ENCODE measurements around the gene MCTP2. TPM values are rescaled to one million over a fixed set of nuclear protein-coding genes. Genes with fewer than 3 reads are reported as not detected.

Gene MCTP2
- total RNA-seq, 1 experiment from 2014 or later, result 1.3 TPM

DNA sequence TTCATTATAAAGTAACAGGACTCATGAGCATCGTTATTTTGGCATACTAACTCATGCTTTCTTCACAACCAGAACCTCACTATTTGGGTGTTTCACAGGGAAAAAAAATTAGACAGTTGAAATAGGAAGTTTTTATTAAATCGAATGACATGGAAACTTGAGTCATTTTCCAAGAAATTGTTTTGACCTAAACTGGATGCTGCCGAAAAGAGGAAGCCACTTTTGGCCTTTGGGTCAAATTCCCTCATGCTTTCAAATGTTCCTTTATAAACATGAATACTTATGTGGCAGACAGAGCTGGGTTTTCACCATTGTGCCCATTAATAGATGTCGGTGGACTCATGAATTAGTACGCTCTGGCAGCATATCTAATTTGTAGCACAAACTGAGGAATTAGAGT, 224.9 kb downstream of the MCTP2 start:
- H4K91ac ChIP-seq (ENCODE audit: insufficient read length, low read depth, low read length), result no peak overlapping the region
- TF ChIP-seq, protein P1, sequence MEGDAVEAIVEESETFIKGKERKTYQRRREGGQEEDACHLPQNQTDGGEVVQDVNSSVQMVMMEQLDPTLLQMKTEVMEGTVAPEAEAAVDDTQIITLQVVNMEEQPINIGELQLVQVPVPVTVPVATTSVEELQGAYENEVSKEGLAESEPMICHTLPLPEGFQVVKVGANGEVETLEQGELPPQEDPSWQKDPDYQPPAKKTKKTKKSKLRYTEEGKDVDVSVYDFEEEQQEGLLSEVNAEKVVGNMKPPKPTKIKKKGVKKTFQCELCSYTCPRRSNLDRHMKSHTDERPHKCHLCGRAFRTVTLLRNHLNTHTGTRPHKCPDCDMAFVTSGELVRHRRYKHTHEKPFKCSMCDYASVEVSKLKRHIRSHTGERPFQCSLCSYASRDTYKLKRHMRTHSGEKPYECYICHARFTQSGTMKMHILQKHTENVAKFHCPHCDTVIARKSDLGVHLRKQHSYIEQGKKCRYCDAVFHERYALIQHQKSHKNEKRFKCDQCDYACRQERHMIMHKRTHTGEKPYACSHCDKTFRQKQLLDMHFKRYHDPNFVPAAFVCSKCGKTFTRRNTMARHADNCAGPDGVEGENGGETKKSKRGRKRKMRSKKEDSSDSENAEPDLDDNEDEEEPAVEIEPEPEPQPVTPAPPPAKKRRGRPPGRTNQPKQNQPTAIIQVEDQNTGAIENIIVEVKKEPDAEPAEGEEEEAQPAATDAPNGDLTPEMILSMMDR (conservative IDR thresholded peaks at IDR 0.05), result no peak
- H3K18ac ChIP-seq (ENCODE audit: insufficient read length, low read depth, low read length), result no peak overlapping the region
- Mint-ChIP-seq H3K9me3 (no peaks in the 10 kb centered on the region), H3K36me3 (ENCODE audit: insufficient read depth in 1 of 3, low read depth in 3 of 3) (no peaks in the 10 kb centered on the region), H3K4me3 (no peak overlapping the region), H3K27ac (no peak overlapping the region), H3K4me1 (peaks cover 5 to 6% of the 10 kb centered on the region in 2 experiments), H3K27me3 (ENCODE audit: low read depth) (no peaks in the 10 kb centered on the region)
- no peak overlapping the region for H2AK5ac ChIP-seq (ENCODE audit: insufficient read length, low read length)
- H3K4me2 ChIP-seq (ENCODE audit: insufficient read depth, insufficient read length, low read length), result no peak overlapping the region
- no peaks in the 10 kb centered on the region for H3K79me1 ChIP-seq (ENCODE audit: insufficient read depth, low read depth, low read length, poor library complexity, severe bottlenecking)
- H2BK5ac ChIP-seq (ENCODE audit: insufficient read length, low read length), result no peak overlapping the region
- H2BK120ac ChIP-seq (ENCODE audit: low read depth, low read length, poor library complexity, severe bottlenecking), result no peak overlapping the region
- no peaks in the 10 kb centered on the region for H3K23me2 ChIP-seq (ENCODE audit: insufficient read length, low read depth, low read length, poor library complexity, severe bottlenecking)
- no peak overlapping the region for H3K9ac ChIP-seq (ENCODE audit: extremely low read depth, insufficient read length, low read length)
- H3K27me3 ChIP-seq (ENCODE audit: insufficient read depth, low read length), result no peaks in the 10 kb centered on the region
- H2AFZ ChIP-seq (ENCODE audit: low read length), result no peak overlapping the region
- WGBS (ENCODE audit: extremely low coverage, insufficient read length, low lambda C conversion rate), result no CpG with 5 or more reads among the region's 5 CpGs
- H3K4me1 ChIP-seq (ENCODE audit: insufficient read depth, low read length), result peaks cover 4% of the 10 kb centered on the region; the same call in 1 of the 2 replicates
- no peak overlapping the region for H4K8ac ChIP-seq (replicated peaks; ENCODE audit: insufficient read length, low read depth, low read length)
- no peaks in the 10 kb centered on the region for H4K20me1 ChIP-seq (ENCODE audit: control insufficient read depth, insufficient read depth, insufficient read length)
- no peak overlapping the region for H2BK12ac ChIP-seq (ENCODE audit: insufficient read length, low read depth, low read length)
- no peak overlapping the region for H3K27ac ChIP-seq (ENCODE audit: insufficient read length, low read depth, low read length)
- H2BK15ac ChIP-seq (ENCODE audit: low read depth, low read length), result no peak overlapping the region
- no peaks in the 10 kb centered on the region for H3K79me2 ChIP-seq (ENCODE audit: insufficient read depth, low read length)
- H3K23ac ChIP-seq (ENCODE audit: insufficient read length, low read depth, low read length), result no peak overlapping the region
- H3K9me3 ChIP-seq (ENCODE audit: control insufficient read depth, low read depth, low read length), result no peaks in the 10 kb centered on the region
- no peak overlapping the region for H2BK20ac ChIP-seq (ENCODE audit: low read depth, low read length, poor library complexity, severe bottlenecking)
- no peak overlapping the region for H3K4ac ChIP-seq (ENCODE audit: low read depth, low read length)
- no peak overlapping the region for H4K5ac ChIP-seq (ENCODE audit: insufficient read length, low read depth, low read length)
- no peak for DNase-seq
- no peak overlapping the region for H3K14ac ChIP-seq (ENCODE audit: insufficient read depth, low read length)
- H3K56ac ChIP-seq (ENCODE audit: insufficient read length, low read depth, low read length), result no peak overlapping the region
- no peak overlapping the region for H3T11ph ChIP-seq (ENCODE audit: low read length)

Data from H9 (cell line).